ENCODE measurements around the gene NAV2. TPM values are rescaled to one million over a fixed set of nuclear protein-coding genes. Genes with fewer than 3 reads are reported as not detected.

The NAV2 gene
- total RNA-seq, 1 donor from 2014 or later = 10.3 TPM

GRCh38 chr11:19738124-19738523 is 25.5 kb downstream of the NAV2 start:
- Mint-ChIP-seq H3K27me3 (peaks cover 2% of the 10 kb centered on the region), H3K9me3 (no peaks in the 10 kb centered on the region), H3K36me3 (ENCODE audit: low read depth) (no peaks in the 10 kb centered on the region), H3K4me3 (no peak overlapping the region), H3K4me1 (no peaks in the 10 kb centered on the region), H3K27ac (no peak overlapping the region)
- intact Hi-C loops (cut with micrococcal nuclease) = no loop called here
- POLR2A ChIA-PET = no interaction called here
- CTCF ChIA-PET = no interaction called here
- TF ChIP-seq CTCF (IDR thresholded peaks at IDR 0.05) = no peak
- ATAC-seq (ENCODE audit: low read depth) (no peak), DNase-seq (no peak)

GRCh38 chr11:19739872-19740271 is 27.2 kb downstream of the NAV2 start:
- TF ChIP-seq CTCF (IDR thresholded peaks at IDR 0.05) = no peak
- ATAC-seq (ENCODE audit: low read depth) = no peak
- H3K9me3 Mint-ChIP-seq = no peaks in the 10 kb centered on the region
- ChIA-PET CTCF (no interaction called here), POLR2A (no interaction called here)
- H3K27me3 Mint-ChIP-seq = peaks cover 2% of the 10 kb centered on the region
- intact Hi-C loops (cut with micrococcal nuclease) = no loop called here
- H3K4me1 Mint-ChIP-seq = no peaks in the 10 kb centered on the region
- no peak overlapping the region for H3K27ac Mint-ChIP-seq
- DNase-seq = no peak
- H3K4me3 Mint-ChIP-seq = no peak overlapping the region
- no peaks in the 10 kb centered on the region for H3K36me3 Mint-ChIP-seq (ENCODE audit: low read depth)

- H3K4me1 Mint-ChIP-seq = no peaks in the 10 kb centered on the region
- ChIA-PET CTCF (no interaction called here), POLR2A (no interaction called here)
- intact Hi-C loops (cut with micrococcal nuclease) = no loop called here
- DNase-seq (no peak), ATAC-seq (ENCODE audit: low read depth) (no peak)
- no peak overlapping the region for H3K4me3 Mint-ChIP-seq
- no peak overlapping the region for H3K27ac Mint-ChIP-seq
- H3K36me3 Mint-ChIP-seq (ENCODE audit: low read depth) = no peaks in the 10 kb centered on the region
- H3K9me3 Mint-ChIP-seq = no peaks in the 10 kb centered on the region
- TF ChIP-seq CTCF (IDR thresholded peaks at IDR 0.05) = no peak
- H3K27me3 Mint-ChIP-seq = peaks cover 2% of the 10 kb centered on the region
Observed at GRCh38 chr11:19740586-19740985, 27.9 kb downstream of the NAV2 start.

GRCh38 chr11:19742588-19743292 is 30.1 kb downstream of the NAV2 start:
- Mint-ChIP-seq H3K9me3 (no peaks in the 10 kb centered on the region), H3K4me1 (no peaks in the 10 kb centered on the region), H3K27me3 (peaks cover 2% of the 10 kb centered on the region), H3K27ac (no peak overlapping the region), H3K36me3 (ENCODE audit: low read depth) (no peaks in the 10 kb centered on the region), H3K4me3 (no peak overlapping the region)
- TF ChIP-seq CTCF (IDR thresholded peaks at IDR 0.05) = no peak
- ATAC-seq (ENCODE audit: low read depth) (peak; percentile 58), DNase-seq (peak; percentile 22)
- intact Hi-C loops (cut with micrococcal nuclease) = loop anchor here (1.0 to 2.0 kb wide), 5 partner anchors 161 to 671 kb away; no protein-coding TSS in a partner anchor
- POLR2A ChIA-PET = no interaction called here
- CTCF ChIA-PET = interaction anchor here (0.9 to 2.1 kb wide), 5 partner anchors 160 to 489 kb away, joined by 4 to 25 read pairs (median 4); no protein-coding TSS in a partner anchor

- no peaks in the 10 kb centered on the region for H3K36me3 Mint-ChIP-seq (ENCODE audit: low read depth)
- no peaks in the 10 kb centered on the region for H3K9me3 Mint-ChIP-seq
- peaks cover 5% of the 10 kb centered on the region for H3K27me3 Mint-ChIP-seq
- ChIA-PET CTCF (interaction anchor here (0.9 to 2.1 kb wide), 4 partner anchors 159 to 490 kb away, joined by 4 to 25 read pairs (median 6); no protein-coding TSS in a partner anchor), POLR2A (no interaction called here)
- intact Hi-C loops (cut with micrococcal nuclease) = loop anchor here (2.0 kb wide), 1 partner anchor 187 kb away; no protein-coding TSS in a partner anchor
- no peak overlapping the region for H3K4me3 Mint-ChIP-seq
- no peaks in the 10 kb centered on the region for H3K4me1 Mint-ChIP-seq
- ATAC-seq (ENCODE audit: low read depth) = no peak
- DNase-seq = no peak
- H3K27ac Mint-ChIP-seq = no peak overlapping the region
- no peak for TF ChIP-seq CTCF (IDR thresholded peaks at IDR 0.05)
Observed at GRCh38 chr11:19743622-19744021, 31.0 kb downstream of the NAV2 start.

Data from activated B cell treated with CpG ODN at 0.5 μM for 24 hours (primary cell).